KBM-7 (cell line): ENCODE measurements around the gene GAP43.

Experiments
- DNase-seq: peaks from one replicate; pipeline ENCODE4 v3.0.0-alpha.2; 2015
- in situ Hi-C: fragments of 300-500 bp; cut with MboI; formaldehyde crosslinking; loops from 2 replicates; pipeline ENCODE4 v1.14.3; 2020; ENCODE audit warnings: low sequenced_read_pairs, low pct_unique_long_range_greater_than_20kb, mixed read lengths

GAP43 gene

DNA sequence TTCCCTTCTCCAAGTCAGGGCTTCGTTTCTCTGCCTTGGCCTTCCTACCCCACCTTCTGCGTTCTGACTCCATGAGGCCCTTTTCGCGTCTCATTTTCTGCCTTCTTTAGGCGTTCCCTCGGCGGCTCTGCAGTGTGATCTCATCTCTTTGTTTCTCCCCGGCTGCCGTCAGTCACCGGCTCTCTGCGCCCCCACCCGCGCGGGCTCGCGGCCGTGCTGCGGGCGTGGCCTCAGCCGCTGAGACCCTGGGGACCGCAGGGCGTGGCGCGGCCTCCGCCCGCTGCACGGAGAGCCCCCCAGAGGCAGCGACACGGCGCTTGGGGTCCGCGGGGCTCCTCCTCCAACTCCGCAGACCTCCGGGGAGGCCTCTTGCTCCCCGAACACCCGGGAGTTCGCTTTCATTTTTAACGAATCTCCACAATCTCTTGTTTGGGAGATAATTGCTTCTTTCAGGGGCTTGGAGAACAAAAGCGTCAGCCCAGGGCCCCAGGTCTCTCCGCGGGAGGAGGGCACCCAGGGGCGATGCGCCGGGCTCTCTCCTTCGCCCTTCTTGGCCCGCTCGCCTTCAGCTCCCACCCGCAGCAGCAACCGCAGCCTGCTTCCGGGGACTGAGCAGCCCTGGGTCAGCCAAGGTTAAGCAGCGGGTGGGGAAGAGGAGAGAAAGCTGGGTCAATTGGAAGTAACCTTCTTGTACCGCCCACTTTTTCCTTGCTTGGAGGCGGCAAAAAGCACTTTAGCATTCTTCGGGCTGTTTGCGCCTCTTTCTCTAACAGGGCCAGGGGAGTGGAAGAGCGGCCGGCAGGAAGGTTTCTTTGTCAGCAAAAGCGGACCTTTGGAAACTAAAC, 35.2 kb downstream of the GAP43 start:
- in situ Hi-C loops: no loop called here
- peak; percentile 63 for DNase-seq

DNA sequence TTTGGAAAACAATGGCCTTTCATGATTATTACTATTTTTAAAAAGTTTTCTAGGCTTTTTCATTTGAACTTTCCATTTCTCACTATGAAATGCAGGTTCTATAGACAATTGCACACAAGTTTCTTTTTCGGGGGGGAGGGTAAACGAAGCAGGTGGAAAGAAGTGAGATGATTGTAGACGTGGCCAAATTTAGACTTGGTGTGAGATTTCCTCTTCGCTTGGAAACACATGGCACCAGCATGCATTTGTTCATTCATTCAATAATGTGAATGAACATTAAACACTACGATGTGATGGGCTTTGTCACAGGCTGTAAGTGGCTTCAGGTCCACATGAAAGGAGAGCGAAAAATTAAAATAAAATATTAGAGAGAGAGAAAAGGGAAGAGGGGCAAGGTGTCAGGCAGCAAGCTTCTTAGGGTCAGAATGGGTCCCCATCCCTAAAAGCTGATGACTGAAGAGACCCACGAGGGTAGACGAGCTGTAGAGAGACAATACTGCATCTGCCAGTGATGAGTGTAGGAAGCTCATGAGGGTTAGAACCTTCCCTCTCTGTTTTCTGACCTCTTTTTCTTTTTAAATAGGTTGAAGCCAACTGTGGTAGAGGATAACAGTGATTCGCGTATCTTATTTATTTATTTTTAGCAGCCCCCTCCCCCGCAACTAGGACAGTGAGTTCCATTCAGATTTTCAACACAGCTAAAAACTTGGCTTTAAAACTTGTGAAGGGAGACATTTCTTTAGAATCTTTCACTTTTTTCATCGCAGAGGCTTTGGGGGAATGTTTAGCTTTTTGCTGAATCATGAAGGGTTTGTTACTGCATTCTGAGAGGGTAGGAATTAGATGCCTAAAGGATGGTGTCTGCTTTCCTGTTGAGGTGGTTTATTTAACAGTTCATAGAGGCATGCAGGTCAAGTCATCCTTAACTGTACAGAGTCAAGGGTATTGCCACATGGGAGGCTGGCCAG, 36.2 kb downstream of the GAP43 start:
- no peak for DNase-seq
- in situ Hi-C loops: no loop called here

DNA sequence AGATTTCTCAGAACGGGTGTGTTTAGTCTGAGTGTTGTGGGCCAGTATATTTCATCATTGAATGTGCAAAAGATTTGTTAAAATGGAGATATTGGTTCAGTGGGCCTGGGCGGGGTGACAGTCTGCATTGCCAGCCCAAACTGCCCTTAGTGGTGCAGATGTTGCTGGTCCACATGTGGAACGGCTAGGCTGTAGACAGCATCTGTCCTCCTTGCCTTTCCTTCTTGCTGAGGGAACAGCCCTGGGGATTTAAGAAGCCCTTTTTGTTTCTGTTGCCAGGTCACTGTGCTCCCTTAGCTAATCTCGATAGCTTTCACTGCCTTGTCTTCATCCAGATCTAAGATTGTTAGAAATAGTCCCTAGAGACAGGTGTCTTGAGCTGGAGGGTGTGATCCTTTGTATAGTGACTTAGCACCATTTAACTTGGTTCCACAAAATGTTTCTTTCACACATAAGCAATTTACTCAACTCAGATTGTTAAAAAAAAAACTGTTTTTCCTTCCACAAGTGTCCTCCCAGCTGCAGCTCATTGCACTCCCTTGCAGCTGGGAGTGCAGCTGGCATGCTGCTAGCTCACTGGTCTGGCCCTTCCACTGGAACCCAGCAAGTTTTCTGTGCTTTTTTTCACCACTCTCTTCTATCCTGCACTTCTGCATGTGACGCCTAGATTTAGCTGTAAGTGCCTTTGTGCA, 37.5 kb downstream of the GAP43 start:
- in situ Hi-C loops: no loop called here
- DNase-seq: no peak

DNA sequence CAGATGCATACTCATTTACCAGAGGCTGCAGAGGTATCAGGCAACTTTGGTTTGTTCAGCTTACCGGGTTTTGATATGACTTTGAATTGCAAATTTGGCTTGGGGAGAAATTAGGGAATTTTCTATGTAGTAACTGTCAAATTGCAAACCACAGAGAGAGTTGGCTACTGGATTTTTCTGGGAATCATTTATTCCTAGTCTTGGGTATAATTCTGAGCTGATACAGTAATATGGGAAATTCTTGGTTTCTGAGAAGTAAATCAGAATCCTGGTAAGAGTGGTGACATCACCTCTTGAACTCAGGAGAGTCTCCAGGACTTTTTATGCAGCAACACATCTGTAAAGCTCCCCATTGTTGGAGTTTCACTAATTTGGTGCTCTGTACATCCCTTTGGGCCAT, 39.0 kb downstream of the GAP43 start:
- no peak for DNase-seq
- in situ Hi-C loops: no loop called here

DNA sequence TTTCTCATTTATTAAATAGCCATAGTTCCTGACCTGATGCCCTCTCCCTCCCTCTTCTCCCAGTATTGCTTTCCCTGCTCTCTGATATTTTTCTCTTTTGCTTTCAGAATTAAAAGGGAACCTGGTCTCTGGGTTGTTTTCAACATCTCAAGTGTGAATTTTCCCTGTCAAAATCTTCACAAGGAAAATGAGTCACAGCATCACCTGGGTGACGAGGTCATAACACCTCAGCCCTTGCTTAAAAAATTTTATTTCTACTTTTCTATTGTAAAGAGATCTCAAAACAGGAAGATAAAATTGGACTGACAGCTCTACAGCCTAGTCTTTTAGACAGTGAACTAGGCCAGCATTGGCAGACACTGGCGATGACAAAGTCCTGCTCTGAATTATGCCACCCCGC, 40.1 kb downstream of the GAP43 start:
- DNase-seq: no peak
- in situ Hi-C loops: no loop called here

DNA sequence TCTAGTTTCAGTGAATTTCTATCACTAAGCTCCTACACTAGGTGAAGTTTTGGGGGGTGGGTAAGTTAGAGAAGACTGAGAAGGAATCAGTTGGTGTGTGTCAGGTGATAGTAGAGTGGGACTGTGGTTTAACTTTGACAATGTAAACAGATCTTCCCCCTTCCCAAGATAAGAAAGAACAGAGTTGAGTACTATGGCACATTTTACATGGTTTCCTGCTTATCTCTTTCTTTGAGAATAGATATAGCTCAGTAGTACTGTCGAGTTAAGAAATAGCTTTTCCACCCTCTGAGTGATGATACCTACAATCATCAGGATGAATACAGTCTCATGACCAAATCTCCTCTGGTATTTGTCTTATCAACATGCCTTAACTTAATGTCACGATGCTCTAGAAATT, 42.8 kb downstream of the GAP43 start:
- in situ Hi-C loops: no loop called here

DNA sequence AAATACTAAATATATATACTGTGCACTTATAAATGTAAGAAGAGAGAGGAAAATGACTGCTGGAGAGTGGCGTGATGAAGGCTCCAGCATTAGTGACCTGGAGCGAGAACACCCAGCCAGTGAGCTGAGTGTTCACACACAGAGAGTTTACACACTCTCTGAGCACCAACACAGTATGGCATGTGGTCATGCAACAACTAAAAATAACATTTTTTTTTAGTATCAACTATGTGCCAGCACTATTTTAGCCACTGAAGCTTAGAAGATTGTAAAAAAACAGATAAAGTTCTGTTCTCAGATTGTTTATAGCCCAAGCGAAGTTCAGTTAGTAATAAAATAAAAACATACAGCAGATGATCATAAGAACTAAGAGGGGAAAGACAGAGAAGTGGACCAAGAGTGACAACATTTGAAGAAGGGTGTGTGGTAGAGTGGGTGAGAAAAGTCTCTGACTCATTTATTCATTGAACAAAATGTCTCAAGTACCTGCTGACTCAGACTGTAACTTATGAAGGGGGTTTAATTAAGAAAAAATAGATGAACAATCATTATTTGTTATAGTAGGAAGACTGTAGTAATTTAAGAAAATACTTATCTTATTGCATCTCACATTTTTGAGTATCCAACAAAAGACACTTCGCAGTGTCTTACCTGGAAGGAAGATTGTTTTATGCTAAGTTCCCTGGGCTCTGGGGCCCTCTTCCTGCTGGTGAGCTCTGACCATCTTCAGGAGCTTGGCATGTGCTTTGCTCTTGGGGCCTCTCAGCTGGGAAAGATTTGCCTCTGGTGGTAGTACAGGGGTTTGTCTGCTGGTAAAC, 43.8 kb downstream of the GAP43 start:
- DNase-seq: no peak
- in situ Hi-C loops: no loop called here

More for the DNA sequence above, 42.8 kb downstream of the GAP43 start:
- DNase-seq: no peak

DNA sequence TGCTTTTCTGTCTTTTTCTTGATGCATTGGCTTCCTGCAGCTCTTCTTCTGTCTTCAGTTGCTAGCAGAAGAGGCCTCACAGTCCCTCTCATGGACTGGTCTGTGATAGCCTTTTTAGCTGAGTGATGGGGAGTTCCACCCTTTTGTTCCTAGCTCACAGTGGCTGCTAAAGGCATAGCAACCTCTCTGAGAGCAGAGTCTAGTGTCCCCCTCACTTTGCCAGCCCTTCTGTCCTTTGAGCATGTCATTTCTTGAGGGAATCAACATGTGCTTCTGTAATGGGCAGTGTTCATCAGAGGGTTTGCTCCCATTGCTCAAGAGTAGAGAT, 44.4 kb downstream of the GAP43 start:
- DNase-seq: no peak
- in situ Hi-C loops: no loop called here

DNA sequence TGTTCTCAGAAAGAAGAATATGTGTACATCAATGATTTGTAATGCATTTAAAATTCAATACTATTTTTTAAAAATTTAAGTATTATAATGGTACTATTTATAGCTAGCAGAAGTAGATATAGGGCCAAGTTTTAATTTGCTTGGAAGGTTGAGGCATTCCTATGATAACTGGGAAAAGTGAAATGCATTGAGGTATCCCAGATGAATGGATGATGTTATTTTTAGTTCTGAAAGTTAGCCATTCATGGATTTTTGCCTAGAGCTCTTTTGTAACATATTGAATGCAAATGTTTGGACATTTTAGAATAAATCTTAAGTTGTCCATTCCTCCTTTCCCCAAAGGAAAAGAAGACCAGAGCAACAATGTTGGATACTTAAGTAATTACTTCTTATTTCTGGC, 47.6 kb downstream of the GAP43 start:
- DNase-seq: no peak
- in situ Hi-C loops: no loop called here

DNA sequence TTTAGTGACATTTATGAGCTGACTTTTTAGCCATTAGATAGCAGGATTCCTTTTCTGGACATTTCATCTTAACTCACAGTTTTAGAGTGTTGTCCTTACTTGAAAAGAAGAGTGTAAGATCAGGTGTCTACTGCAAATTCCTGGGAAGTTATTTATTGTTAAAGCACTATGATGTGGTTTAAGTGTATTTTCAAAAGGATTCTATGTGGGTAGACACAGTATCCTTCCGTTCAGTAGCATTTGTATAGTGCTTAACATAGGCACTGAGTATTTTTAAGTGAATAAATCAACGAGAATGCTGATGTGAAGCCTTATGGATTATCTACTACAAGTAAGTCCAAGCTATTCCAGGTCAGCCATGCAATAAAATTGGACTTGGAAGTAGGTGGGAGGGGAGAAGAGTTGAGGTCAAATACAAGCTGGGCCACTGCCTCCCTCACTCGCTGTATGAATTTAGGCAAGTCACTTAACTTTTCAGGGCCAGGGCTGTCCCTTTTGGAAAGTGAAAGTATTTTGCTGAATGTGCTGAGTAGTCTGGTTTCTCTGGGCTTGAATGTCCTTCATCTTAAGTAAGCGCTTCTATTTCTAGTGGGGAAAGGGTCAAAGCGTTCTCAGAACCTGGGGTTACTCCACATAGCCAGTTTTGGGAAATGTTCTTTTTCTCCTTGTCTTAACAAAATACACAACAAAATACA, 48.6 kb downstream of the GAP43 start:
- no peak for DNase-seq

DNA sequence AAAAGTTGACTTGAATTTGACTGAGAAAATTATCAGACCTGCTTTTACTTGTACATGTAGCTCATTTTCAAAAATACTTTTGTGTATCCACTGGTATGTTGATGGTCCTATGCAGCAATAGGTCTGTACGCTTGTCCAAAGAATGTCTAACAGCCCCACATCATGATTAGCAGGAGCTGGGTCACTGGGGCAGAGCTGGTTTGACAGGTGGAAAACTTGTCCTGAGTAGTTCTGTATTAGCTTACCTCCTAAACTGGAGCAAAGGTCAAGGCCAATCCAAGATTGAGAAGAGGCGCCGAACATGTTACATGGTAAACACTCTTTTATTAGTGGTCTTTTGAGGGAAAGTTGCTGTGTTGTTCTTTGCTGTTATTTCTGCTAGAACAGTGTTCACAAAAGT, 50.6 kb downstream of the GAP43 start:
- in situ Hi-C loops: no loop called here

More for the DNA sequence above, 48.6 kb downstream of the GAP43 start:
- in situ Hi-C loops: no loop called here

DNA sequence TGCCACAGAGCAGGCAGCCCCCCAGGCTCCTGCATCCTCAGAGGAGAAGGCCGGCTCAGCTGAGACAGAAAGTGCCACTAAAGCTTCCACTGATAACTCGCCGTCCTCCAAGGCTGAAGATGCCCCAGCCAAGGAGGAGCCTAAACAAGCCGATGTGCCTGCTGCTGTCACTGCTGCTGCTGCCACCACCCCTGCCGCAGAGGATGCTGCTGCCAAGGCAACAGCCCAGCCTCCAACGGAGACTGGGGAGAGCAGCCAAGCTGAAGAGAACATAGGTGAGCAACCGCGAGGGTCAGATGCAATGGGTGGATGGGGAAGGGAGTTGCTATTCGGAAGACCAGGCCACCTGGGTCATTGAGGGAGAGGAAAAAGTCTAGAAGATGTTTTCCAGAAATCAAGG, 53.0 kb downstream of the GAP43 start:
- in situ Hi-C loops: no loop called here

More for the DNA sequence above, 50.6 kb downstream of the GAP43 start:
- no peak for DNase-seq

DNA sequence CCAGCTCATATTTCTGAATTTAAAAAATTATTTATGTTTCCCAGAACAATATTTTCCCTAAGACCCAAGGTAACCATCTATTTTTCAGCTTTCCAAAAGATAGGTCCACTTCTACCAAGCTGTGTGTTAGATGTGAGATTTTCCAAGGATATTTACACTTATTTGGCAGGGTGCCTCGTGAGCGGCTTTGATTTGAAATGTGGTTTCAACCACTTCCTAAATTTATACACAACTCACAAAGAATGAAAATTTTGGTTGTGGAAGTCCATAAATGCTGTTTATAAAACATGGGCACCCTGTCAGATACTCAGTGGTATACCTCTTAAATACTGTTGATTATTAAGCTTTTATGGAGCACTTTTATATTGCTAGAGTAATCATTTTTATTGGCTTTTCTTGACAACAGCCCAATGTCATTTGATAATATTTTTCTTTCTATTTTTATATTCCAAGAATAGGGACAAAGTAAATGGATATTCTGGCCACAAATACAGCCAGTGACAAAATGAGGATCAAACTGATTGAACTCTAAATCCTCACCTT, 57.6 kb downstream of the GAP43 start:
- in situ Hi-C loops: no loop called here

More for the DNA sequence above, 53.0 kb downstream of the GAP43 start:
- no peak for DNase-seq

DNA sequence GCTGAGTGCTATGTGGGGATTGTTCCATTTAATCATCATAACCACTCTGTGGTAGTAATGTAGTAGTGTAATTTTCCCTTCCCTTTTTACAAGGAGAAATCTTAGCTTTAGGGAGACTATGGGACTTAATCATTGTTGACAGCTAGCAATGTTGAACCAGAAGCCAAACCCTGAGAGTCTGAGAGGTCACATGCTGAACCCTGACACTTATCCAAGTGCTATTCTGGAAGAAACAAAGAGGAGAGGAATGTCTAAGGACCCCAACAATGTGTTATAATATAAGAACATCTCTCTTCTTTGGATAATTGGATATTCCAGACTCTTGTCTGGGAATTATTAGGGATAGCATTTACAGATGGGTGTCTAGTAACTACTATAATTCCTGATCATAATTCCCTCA, 58.4 kb downstream of the GAP43 start:
- in situ Hi-C loops: no loop called here
- DNase-seq: no peak

More for the DNA sequence above, 57.6 kb downstream of the GAP43 start:
- peak; percentile 11 for DNase-seq

DNA sequence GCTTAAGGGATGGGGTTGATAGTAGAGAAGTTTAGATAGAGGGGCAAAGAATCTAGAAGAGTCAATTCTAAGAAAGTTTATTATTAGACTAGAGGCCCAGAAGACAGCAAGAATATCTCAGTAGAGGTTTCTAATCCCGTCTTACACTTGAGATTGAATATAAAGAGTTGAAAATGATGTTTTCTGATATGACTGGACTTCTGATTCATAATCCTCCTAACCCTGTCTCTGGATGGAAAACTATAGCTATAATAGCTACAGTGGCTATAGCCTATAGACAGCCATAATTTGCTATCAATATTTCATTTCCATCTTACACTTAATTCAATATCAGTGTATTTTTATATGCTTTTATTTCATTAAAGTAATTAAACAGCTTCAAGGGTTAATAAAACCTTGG, 60.0 kb downstream of the GAP43 start:
- in situ Hi-C loops: no loop called here

DNA sequence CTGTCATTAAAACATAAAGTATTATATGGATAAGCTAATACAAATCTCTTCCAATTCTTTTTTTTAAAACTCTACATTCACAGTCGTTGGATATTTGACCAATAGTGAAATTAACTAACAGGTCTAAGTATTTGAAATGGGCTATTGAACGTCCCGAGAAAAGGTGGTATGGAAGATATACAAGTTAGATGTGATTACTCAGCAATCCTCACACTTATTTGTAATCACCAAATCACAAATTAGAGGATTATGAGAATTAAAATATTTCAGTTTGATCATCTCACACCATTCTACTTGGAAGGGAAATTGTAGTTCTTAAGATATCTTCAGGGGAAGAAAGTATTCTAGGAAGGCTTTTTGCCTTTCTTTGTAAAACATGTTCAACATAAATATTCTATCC, 60.5 kb downstream of the GAP43 start:
- DNase-seq: no peak
- in situ Hi-C loops: no loop called here

More for the DNA sequence above, 60.0 kb downstream of the GAP43 start:
- no peak for DNase-seq

DNA sequence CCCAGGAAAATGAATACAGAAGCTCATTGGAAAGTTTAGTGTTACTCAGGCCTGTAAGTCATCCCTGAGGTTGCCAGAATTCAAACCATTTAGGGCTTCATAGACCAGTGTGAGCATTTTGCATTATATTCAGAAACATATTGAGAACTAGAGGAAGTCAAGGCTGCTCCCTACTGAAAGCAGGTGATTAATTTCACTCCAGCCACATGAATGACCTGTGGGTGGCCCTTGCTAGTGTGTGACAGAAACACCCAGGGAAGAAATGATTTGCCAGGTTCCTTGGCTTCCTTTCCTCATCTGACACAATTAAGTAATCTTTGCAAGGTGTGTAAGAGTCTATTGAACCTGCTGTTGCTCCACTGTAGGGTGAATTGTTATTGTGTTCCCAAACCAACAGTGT, 61.8 kb downstream of the GAP43 start:
- in situ Hi-C loops: no loop called here

DNA sequence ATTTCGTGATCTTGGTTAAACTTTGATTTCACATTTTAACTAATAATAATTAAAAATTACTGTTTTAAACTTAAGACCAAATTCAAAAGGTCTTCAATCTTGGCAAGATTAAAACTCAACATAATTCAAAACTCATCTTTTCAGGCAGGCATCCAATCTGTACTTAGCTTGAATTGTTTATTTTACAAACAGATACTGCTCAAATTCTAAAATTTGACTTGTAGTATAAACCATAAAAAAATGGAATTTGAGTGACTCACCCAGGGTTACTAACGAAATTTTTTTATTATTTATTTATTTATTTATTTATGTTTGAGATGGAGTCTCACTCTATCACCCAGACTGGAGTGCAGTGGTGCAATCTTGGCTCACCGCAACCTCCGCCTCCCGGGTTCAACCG, 64.4 kb downstream of the GAP43 start:
- in situ Hi-C loops: no loop called here
- no peak for DNase-seq

More for the DNA sequence above, 61.8 kb downstream of the GAP43 start:
- DNase-seq: no peak
